Measurements from ENCODE around the gene CELF4.

DNA sequence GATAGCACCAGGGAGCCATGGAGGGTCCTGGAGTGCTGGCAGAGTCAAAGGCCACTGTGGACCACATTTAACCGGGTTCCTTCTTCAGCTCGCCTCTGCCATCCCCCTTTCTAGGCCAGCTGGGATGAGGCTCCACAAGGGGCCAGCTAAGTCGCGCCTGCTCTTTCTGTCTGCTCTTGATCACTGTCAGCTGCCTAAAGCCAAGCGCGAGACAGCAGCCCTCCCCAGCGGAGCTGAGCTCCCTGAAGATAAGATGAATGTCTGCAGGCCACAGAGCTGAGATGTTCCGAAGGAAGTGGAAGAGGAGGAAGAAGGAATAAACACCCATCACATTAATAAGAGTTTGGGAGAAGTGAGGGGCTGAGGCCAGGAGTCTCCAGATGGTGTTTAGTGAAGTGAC, 99.6 kb downstream of the CELF4 start:
- TF ChIP-seq CTCF (IDR thresholded peaks at IDR 0.05 in 8 of 11, conservative IDR thresholded peaks at IDR 0.05 in 3 of 11) = no peak
- no peak for TF ChIP-seq POLR2A (IDR thresholded peaks at IDR 0.05)

Measured in spleen (tissue), 7 donors.